AG04449 (cell line): Measurements from ENCODE around the gene CA5A.

Source experiments
- CTCF ChIA-PET: fragments of 350-600 bp; formaldehyde crosslinking; extraction: SDS; loops from one replicate; lab custom pipeline; 2021; ENCODE audit warnings: antibody characterized with exemption; lab: Yijun Ruan, JAX
- POLR2A ChIA-PET: fragments of 400-600, 350-600 bp; formaldehyde crosslinking; extraction: SDS; loops from one replicate; lab custom pipeline; 2020; ENCODE audit warnings: antibody characterized with exemption, inconsistent platforms; lab: Yijun Ruan, JAX
- DNase-seq: peaks from one replicate; pipeline ENCODE4 v3.0.0-alpha.2; 2010; ENCODE audit warnings: low read depth, low spot score
- H3K4me3 ChIP-seq: 2 replicates; pipeline ENCODE4 v1.5.1; 2011; ENCODE audit warnings: low read depth, mild to moderate bottlenecking, control low read depth, low read length
- TF ChIP-seq, protein P1 (sequence below): IDR thresholded peaks from one replicate; pipeline ENCODE4 v1.5.1; 2011; ENCODE audit warnings: mild to moderate bottlenecking, moderate library complexity, low read length, control low read depth, inconsistent platforms; ENCODE audit not compliant: insufficient read depth; ENCODE audit errors: missing control alignments

The CA5A gene

GRCh38 chr16:87979352-87979751 is 43.0 kb upstream of the CA5A start:
- H3K4me3 ChIP-seq, result no peak overlapping the region
- ChIA-PET CTCF (interaction anchor here (0.6 kb wide), 1 partner anchor 161 kb away, joined by 3 read pairs; no protein-coding TSS in a partner anchor), POLR2A (no interaction called here)
- DNase-seq, result no peak
- TF ChIP-seq, protein P1, sequence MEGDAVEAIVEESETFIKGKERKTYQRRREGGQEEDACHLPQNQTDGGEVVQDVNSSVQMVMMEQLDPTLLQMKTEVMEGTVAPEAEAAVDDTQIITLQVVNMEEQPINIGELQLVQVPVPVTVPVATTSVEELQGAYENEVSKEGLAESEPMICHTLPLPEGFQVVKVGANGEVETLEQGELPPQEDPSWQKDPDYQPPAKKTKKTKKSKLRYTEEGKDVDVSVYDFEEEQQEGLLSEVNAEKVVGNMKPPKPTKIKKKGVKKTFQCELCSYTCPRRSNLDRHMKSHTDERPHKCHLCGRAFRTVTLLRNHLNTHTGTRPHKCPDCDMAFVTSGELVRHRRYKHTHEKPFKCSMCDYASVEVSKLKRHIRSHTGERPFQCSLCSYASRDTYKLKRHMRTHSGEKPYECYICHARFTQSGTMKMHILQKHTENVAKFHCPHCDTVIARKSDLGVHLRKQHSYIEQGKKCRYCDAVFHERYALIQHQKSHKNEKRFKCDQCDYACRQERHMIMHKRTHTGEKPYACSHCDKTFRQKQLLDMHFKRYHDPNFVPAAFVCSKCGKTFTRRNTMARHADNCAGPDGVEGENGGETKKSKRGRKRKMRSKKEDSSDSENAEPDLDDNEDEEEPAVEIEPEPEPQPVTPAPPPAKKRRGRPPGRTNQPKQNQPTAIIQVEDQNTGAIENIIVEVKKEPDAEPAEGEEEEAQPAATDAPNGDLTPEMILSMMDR, result no peak

- TF ChIP-seq, protein P1, result no peak
- ChIA-PET CTCF (no interaction called here), POLR2A (no interaction called here)
- no peak for DNase-seq
- H3K4me3 ChIP-seq, result no peak overlapping the region
Observed at GRCh38 chr16:87978127-87978526, 41.8 kb upstream of the CA5A start.

DNA sequence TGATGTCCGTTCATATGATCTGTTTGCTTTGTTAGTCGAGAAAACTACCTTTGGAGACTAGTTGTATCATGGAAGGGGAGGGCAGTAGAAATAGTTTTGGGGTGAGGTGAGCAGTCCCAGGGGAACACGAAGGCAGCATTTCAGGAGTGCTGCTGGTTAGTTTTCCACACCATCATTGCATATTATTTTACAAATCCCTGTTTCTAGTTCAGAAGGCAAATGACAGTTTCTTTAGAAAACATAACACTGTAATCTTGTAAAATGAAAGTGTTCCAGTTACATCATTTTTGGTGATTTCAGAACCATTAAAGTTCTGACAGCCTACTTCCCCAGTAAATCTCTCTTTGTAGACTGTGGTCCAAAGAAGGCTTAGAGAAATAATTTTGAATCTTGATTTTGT is 40.3 kb upstream of the CA5A start:
- TF ChIP-seq, protein P1, result no peak
- H3K4me3 ChIP-seq, result no peak overlapping the region; the same call in 1 of the 2 replicates
- no peak for DNase-seq
- ChIA-PET CTCF (no interaction called here), POLR2A (no interaction called here)

DNA sequence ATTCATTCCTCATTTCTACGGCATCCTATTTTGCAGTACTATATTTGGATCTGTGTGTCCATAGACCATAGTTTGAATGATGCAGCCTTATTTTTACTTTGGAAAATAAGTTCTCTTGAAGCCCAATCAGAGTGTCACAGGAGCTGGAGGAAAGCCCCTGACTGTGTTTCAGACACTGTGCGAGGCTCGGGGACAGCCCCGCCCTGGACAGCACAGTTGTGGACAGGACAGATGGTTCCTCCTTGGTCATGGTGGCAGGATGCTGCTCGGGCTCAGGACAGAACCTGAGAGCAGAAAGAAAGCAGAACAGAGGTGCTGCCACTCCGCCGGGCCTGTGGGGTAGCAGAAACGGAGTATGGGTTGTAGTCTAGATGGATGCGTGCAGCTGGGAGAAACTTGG is 37.8 kb upstream of the CA5A start:
- ChIA-PET POLR2A (interaction anchor here (0.6 kb wide), 1 partner anchor 13 kb away, joined by 3 read pairs; no protein-coding TSS in a partner anchor), CTCF (interaction anchor here (1.4 kb wide), 1 partner anchor 8 kb away, joined by 7 read pairs; no protein-coding TSS in a partner anchor)
- no peak overlapping the region for H3K4me3 ChIP-seq
- TF ChIP-seq, protein P1, result no peak
- DNase-seq, result no peak

DNA sequence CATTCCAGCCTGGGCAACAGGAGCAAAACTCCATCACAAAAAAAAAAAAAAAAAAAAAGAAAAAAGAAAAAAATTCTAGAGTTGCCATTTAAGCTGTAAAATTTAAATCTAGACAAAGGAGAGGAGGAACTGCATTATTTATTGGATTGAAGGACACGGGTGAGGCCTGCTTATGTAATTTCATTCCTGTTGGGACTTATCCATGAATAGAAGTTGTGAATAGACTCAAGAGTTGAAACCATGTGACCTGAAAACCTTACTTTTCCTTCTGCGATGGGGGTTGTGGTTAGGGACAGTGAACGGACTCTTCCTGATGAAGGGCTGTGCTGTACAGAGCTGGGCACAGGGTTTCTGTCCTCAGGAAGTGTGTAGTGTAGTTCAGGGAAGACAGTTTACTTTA is 37.4 kb upstream of the CA5A start:
- ChIA-PET CTCF (interaction anchor here (1.4 kb wide), 1 partner anchor 9 kb away, joined by 7 read pairs; no protein-coding TSS in a partner anchor), POLR2A (interaction anchor here (0.6 kb wide), 1 partner anchor 12 kb away, joined by 3 read pairs; no protein-coding TSS in a partner anchor)
- TF ChIP-seq, protein P1, result no peak
- DNase-seq, result no peak
- H3K4me3 ChIP-seq, result no peak overlapping the region

- CTCF ChIA-PET, result no interaction called here
- DNase-seq, result no peak
- POLR2A ChIA-PET, result no interaction called here
- no peak overlapping the region for H3K4me3 ChIP-seq
- TF ChIP-seq, protein P1, result no peak
Observed at GRCh38 chr16:87971933-87972332, 35.6 kb upstream of the CA5A start.
